HG02678 (cell line): ENCODE results near the gene DIS3L.
A peak's percentile ranks its signal among the peaks of the same experiment; 100 is the strongest.
"Not testable (repeated sequence)": the region's sequence is repeated elsewhere in the genome, so short reads cannot be mapped to it uniquely, and the experiment has no call there.

Experiments used
- ATAC-seq: cut with Tn5 transposase; IDR thresholded peaks from one replicate; pipeline ENCODE4 v1.9.1; 2021; ENCODE audit warnings: mild to moderate bottlenecking, moderate library complexity; ENCODE audit not compliant: unreplicated experiment

DIS3L gene

GRCh38 chr15:66293419-66294156 is at the start of gene DIS3L:
Gene DIS3L (plus strand): TSS chr15:66293568. CDS start chr15:66293597, 29 bp downstream.
- peak; percentile 65 for ATAC-seq

- ATAC-seq, result not testable (repeated sequence)
Observed at GRCh38 chr15:66245832-66246231, 47.5 kb upstream of the DIS3L start.

- ATAC-seq, result no peak
Observed at GRCh38 chr15:66246937-66247336, 46.4 kb upstream of the DIS3L start.

GRCh38 chr15:66249605-66250174 is 43.7 kb upstream of the DIS3L start:
- ATAC-seq, result no peak

GRCh38 chr15:66251065-66251789 is 42.1 kb upstream of the DIS3L start:
- no peak for ATAC-seq

- ATAC-seq, result no peak
Observed at GRCh38 chr15:66251790-66252684, 41.3 kb upstream of the DIS3L start.

- ATAC-seq, result no peak
Observed at GRCh38 chr15:66252685-66253417, 40.5 kb upstream of the DIS3L start.

- ATAC-seq, result no peak
Observed at GRCh38 chr15:66253418-66254088, 39.8 kb upstream of the DIS3L start, which contains the start of gene MEGF11. Gene MEGF11 (minus strand): TSS chr15:66253750. CDS start chr15:66128403, 125,347 bp downstream.

- no peak for ATAC-seq
Observed at GRCh38 chr15:66254089-66254950, 39.0 kb upstream of the DIS3L start.

GRCh38 chr15:66254951-66255676 is 38.3 kb upstream of the DIS3L start:
- no peak for ATAC-seq

GRCh38 chr15:66256692-66257091 is 36.7 kb upstream of the DIS3L start:
- ATAC-seq, result no peak

GRCh38 chr15:66261056-66261455 is 32.3 kb upstream of the DIS3L start:
- no peak for ATAC-seq

GRCh38 chr15:66262837-66263236 is 30.5 kb upstream of the DIS3L start:
- ATAC-seq, result not testable (repeated sequence)

GRCh38 chr15:66264859-66265513 is 28.4 kb upstream of the DIS3L start:
- ATAC-seq, result no peak

GRCh38 chr15:66269326-66270090 is 23.9 kb upstream of the DIS3L start:
- no peak for ATAC-seq

- ATAC-seq, result no peak
Observed at GRCh38 chr15:66270932-66271331, 22.4 kb upstream of the DIS3L start.

- no peak for ATAC-seq
Observed at GRCh38 chr15:66275352-66275751, 18.0 kb upstream of the DIS3L start.
